Muscle of arm (tissue), 12 donors: ENCODE results near the gene ELP4. TPM values are rescaled to one million over a fixed set of nuclear protein-coding genes. Genes with fewer than 3 reads are reported as not detected.
A peak's percentile ranks its signal among the peaks of the same experiment; 100 is the strongest.
"Not testable (repeated sequence)": the region's sequence is repeated elsewhere in the genome, so short reads cannot be mapped to it uniquely, and the experiment has no call there.

Source experiments
- DNase-seq: peaks from one replicate; pipeline ENCODE4 v3.0.0-alpha.2; 2013
- polyA plus RNA-seq, 12 donors: library from polyadenylated mRNA; unstranded; fragments of 120-200 nt; gene quantifications; one replicate each; pipeline ENCODE4 v1.2.1, GENCODE V29; 2013; ENCODE audit not compliant: insufficient read length in 12 of 12

Gene ELP4
- polyA plus RNA-seq, 12 donors = 14.5 to 21.7 (median 18.2) TPM; not detected in 1

- no peak for DNase-seq
These were observed 20.1 kb downstream of the ELP4 start for GRCh38 chr11:31529701-31530100.

DNA sequence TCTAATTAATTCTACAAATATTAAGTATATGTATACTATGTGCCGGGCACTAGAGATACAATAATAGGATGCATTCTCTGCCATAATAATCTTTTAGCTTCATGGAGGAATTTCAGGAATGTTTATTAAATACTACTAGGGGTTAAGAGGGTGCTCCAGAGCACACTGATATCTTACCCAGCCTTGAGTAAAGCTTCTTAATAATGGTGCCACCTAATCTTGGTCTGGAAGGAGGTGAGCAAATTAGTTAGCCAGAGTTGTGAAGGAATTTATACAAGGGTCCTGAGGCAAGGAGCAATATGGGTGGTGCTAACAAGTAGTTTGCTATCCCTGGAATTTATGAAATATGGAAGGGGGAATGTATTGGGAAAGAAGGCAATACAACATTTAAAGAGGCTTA lies 21.7 kb downstream of the ELP4 start:
- no peak for DNase-seq

GRCh38 chr11:31535479-31535878 lies 25.9 kb downstream of the ELP4 start:
- DNase-seq = no peak

GRCh38 chr11:31542862-31543261 lies 33.3 kb downstream of the ELP4 start:
- no peak for DNase-seq

- DNase-seq = no peak
These were observed 46.4 kb downstream of the ELP4 start for GRCh38 chr11:31555938-31556337.

GRCh38 chr11:31558001-31558400 lies 48.4 kb downstream of the ELP4 start:
- DNase-seq = peak; percentile 4

GRCh38 chr11:31560842-31561476 lies 51.4 kb downstream of the ELP4 start:
- no peak for DNase-seq

- DNase-seq = not testable (repeated sequence)
These were observed 55.0 kb downstream of the ELP4 start for GRCh38 chr11:31564517-31564916.

DNA sequence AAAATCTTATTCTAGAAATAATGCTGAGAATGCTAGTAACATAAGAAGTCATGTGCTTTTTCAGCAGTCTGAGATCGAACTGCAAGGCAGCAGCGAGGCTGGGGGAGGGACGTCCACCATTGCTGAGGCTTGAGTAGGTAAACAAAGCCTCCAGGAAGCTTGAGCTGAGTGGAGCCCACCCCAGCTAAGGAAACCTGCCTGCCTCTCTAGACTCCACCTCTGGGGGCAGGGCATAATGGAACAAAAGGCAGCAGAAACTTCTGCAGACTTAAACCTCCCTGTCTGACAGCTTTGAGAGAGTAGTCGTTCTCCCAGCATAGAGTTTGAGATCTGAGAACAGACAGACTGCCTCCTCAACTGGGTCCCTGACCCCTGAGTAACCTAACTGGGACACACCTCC lies 64.6 kb downstream of the ELP4 start:
- DNase-seq = not testable (repeated sequence)

- not testable (repeated sequence) for DNase-seq
These were observed 66.2 kb downstream of the ELP4 start for GRCh38 chr11:31575764-31576163.

- not testable (repeated sequence) for DNase-seq
These were observed 69.8 kb downstream of the ELP4 start for GRCh38 chr11:31579412-31579811.

- DNase-seq = no peak
These were observed 73.1 kb downstream of the ELP4 start for GRCh38 chr11:31582697-31583096.

DNA sequence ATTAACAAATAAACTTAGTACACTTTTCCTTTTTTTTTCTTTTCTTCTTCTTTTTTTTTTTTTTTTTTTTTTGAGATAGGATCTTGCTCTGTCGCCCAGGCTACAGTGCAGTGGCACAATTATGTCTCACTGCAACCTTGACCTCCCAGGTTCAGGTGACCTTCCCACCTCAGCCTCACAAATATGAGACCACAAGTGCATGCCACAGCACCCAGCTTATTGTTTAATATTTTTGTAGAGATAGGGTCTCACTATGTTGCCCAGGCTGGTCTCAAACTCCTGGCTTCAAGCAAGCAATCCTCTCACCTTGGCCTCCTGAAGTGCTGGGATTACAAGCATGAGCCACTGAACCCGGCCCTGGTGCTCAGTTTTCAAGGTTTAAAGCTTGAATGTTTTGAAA lies 88.9 kb downstream of the ELP4 start:
- no peak for DNase-seq

DNA sequence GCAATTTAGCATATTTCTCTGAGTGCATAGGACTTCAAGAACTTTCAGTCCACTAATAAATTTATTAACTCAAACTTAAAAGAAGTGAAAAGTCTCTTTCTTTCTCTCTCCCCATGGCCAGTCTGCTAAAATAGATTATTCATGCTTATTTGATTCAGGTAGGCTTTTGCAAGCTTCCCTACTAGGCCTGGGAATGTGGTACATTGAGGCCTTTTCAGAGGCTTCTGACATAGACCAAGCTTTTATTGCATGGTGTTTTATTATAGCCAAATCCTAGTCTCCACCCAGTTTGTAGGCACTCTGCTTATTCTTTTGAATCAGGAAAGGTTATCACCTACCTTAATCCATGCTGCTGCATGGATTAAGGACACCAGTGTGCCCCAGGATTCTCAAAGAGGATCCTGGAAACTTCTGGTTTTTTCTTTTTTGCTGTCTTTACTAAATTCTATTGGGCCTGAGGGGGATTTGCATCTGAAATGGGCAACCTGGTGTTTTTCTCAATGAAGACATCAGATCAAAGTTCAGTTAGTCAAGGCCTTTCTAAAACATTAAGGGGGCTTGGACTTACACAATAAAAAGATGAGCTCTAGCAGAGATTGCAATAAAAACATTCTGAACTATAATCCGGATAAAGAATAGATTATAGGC lies 92.2 kb downstream of the ELP4 start:
- no peak for DNase-seq

GRCh38 chr11:31606893-31607292 lies 97.3 kb downstream of the ELP4 start:
- no peak for DNase-seq

DNA sequence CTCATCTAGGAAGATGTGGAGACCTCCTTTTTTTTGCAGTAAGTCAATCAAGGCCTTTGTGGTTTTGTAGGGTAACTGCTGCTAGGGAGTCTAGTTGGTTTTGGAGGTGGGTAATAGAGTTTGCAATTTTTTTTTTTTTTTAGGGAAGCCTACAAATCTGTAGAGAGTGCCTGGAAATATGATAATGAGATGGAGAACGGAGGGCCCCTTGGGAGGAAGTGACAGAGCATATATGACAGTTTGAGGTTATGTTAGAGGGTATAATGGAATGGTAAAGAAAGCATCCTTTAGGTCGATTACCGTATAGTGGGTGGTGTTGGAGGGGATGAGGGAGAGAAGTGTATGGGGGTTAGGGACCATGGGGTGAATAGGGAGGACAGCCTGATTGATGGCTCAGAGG lies 98.3 kb downstream of the ELP4 start:
- DNase-seq = no peak

DNA sequence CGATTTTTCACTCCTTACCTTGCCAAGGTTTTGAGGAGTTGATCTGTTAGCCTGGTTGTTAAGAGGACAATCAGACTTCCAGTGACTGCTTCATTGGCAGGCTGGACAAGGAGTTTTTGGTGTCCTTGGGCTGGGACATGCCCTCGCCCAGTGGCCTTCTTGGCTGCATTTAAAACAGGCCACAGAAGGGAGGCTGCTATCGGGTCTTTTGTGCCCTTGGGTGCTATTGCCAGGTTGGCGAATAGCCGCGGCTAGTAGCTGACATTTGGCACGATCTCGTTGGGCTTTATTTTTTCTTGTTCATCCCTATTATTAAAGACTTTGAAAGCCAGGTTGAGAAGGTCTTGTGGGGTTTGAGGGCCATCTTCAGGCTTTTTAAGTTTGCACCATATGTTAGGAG lies 99.4 kb downstream of the ELP4 start:
- DNase-seq = no peak

DNA sequence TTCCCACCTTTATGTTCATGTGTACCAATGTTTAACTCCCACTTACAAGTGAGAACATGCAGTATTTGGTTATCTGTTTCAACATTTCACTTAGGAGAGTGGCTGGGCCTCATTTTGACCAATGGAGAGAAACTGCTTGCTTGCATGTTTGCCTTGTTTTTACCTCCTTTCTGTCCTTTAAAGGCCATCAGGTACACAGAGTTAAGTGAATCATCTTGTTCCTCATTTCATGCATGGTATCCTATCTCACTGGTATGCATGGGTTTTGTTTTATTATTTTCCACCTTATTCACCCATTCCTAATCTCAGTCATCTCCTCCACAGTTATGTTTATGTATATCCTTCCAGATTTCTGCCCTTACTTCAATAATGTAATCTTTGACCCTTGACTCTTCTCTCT lies 101.0 kb downstream of the ELP4 start:
- DNase-seq = no peak

- DNase-seq = no peak
These were observed 107.7 kb downstream of the ELP4 start for GRCh38 chr11:31617246-31617645.

DNA sequence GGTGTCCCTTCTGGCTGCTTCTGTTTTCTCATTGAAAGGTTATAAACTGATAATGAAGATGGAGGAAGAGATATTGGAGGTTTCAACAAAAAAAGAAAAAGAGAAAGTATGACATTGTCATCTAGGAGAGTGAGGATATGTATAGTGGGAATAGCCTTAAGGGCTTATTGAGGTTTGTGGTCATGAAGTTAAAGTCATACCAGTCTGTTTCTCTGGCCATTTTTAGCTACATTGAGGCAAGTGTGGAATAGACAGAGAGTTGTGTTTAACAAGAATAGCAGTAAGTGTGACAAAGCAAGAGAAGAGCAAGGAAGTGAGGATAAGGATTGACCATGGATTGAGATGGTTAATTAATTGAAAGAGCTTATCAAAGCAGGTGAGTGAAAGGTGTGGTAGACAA lies 110.4 kb downstream of the ELP4 start:
- no peak for DNase-seq

DNA sequence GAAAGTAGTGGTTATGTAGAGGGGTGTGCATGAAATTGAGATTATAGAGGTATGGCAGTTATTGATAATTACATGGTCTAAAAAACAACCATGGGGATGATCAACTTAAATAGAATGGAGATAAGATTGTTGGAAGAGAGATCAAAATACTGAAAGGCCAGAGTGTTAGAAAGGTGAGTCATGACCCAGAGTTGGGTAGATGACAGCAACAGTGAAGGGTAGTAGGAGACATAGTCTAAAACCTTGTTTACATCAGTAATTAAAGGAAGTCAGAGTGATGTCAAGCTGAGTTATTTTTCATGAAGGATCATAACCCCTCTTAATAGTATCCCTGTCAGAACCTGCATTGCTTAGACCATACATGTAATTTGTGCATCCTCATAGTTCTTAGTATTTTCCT lies 110.9 kb downstream of the ELP4 start:
- no peak for DNase-seq

DNA sequence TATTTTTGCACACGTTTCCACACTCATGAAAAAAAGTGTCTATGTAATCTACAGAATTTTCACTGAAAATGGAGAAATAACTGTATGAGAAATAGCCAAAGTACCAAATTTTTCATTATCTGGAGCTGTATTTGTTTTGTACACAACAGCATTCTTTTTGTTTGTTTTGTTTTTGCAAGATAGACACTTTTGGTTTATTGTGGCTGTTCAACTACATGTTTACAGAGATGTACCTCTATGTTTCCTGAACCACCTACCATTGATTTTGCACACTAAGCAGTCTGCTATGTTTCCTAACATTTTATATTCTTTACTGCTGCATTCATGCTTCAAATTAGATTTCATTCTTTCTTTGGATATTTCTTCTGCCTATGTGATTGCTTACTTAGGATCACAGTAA lies 116.3 kb downstream of the ELP4 start:
- no peak for DNase-seq

DNA sequence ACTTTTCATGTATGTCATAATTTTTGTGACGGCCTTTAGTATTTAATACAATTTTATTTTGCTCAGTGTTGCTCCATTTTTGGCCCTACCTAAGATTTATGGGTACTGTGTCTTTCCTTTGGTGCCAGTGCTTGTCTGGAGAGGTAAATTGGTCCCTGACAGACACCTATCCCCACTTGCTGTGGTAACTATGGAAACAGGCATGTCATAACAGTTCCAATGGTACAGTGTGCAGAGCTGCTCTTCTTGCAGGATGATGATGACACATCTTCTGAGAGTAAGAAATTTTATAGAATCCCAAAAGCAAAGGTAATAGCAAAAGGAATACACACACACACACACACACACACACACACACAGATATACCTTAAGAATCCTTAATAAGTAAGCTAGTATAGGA lies 118.5 kb downstream of the ELP4 start:
- no peak for DNase-seq

DNA sequence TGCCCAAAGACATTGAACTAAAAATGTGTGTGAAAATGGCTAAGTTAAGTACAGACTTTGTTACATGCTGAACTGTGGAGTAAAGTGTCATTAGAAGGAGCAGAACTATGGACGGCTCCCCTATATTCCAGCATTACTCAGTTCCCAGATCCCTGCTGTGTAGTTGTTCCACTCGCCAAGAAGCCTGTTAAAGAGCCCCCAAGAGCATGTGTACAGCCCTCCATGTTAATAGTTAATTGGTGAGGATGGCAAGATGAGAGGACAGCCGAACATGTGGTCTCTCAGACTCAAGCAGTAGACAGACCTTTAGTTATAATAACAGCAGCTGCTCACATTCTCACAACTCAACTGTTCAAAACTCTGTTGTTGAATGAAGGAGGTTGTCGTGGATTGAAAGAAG lies 127.4 kb downstream of the ELP4 start:
- DNase-seq = no peak
